ENCODE results near the gene QTRT2.

The QTRT2 gene

DNA sequence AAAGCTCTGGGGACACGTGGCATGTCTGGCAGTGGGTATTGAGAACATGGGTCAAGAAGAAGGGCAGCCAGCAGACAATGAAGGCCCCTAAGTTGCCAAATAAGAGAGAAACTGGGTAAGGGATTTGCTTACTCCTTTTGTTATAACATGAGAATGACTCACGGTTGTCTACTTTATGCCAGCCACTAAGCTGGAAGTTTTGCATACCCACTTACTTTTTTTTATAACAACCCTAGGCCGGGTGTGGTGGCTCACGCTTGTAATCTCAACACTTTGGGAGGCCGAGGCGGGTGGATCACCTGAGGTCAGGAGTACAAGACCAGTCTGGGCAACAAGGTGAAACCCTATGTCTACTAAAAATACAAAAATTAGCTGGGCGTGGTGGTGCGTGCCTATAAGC is 72.3 kb downstream of the QTRT2 start:
- Histone ChIP-seq H3K27ac (ENCODE audit: low read length) (no peak overlapping the region), H2AFZ (ENCODE audit: low read depth, low read length) (no peak overlapping the region), H3K4me2 (ENCODE audit: low read length) (no peak overlapping the region), H3K36me3 (replicated peaks; ENCODE audit: low read depth, low read length) (no peaks in the 10 kb centered on the region), H3K9me3 (ENCODE audit: insufficient read depth, low read length) (no peaks in the 10 kb centered on the region), H3K9ac (ENCODE audit: low read length) (no peak overlapping the region), H3K4me3 (ENCODE audit: low read length) (no peak overlapping the region), H3K27me3 (ENCODE audit: low read depth, low read length) (no peaks in the 10 kb centered on the region), H4K20me1 (ENCODE audit: insufficient read depth, low read length) (no peaks in the 10 kb centered on the region), H3K79me2 (ENCODE audit: low read length) (no peaks in the 10 kb centered on the region), H3K4me1 (ENCODE audit: low read length) (no peaks in the 10 kb centered on the region)
- TF ChIP-seq, protein P1, sequence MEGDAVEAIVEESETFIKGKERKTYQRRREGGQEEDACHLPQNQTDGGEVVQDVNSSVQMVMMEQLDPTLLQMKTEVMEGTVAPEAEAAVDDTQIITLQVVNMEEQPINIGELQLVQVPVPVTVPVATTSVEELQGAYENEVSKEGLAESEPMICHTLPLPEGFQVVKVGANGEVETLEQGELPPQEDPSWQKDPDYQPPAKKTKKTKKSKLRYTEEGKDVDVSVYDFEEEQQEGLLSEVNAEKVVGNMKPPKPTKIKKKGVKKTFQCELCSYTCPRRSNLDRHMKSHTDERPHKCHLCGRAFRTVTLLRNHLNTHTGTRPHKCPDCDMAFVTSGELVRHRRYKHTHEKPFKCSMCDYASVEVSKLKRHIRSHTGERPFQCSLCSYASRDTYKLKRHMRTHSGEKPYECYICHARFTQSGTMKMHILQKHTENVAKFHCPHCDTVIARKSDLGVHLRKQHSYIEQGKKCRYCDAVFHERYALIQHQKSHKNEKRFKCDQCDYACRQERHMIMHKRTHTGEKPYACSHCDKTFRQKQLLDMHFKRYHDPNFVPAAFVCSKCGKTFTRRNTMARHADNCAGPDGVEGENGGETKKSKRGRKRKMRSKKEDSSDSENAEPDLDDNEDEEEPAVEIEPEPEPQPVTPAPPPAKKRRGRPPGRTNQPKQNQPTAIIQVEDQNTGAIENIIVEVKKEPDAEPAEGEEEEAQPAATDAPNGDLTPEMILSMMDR (IDR thresholded peaks at IDR 0.05; ENCODE audit: low read depth, low read length), result no peak
- no peak for TF ChIP-seq EZH2phosphoT487 (IDR thresholded peaks at IDR 0.05; ENCODE audit: low read depth)

DNA sequence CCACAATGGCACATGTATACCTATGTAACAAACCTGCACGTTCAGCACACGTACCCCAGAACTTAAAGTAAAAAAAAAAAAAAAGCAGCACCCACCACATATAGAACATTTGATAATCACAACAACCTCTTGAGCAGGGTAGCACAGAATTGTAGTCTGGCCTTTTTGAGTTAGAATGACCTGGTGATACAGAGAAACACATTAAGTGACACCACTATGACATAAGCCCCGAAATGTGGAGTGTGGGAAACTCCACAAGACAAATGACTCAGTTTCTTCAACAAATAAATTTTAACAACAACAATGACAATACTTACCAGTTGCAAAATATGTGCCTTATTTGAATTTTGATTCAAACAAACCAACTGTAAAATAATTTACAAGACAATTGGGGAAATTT is 76.0 kb downstream of the QTRT2 start:
- H2AFZ ChIP-seq (ENCODE audit: low read depth, low read length), result no peak overlapping the region
- no peak overlapping the region for H3K9ac ChIP-seq (ENCODE audit: low read length)
- no peaks in the 10 kb centered on the region for H3K36me3 ChIP-seq (replicated peaks; ENCODE audit: low read depth, low read length)
- H3K27me3 ChIP-seq (ENCODE audit: low read depth, low read length), result no peaks in the 10 kb centered on the region
- no peaks in the 10 kb centered on the region for H4K20me1 ChIP-seq (ENCODE audit: insufficient read depth, low read length)
- H3K4me3 ChIP-seq (ENCODE audit: low read length), result no peak overlapping the region
- H3K79me2 ChIP-seq (ENCODE audit: low read length), result no peaks in the 10 kb centered on the region
- TF ChIP-seq, protein P1 (IDR thresholded peaks at IDR 0.05; ENCODE audit: low read depth, low read length), result no peak
- no peak for TF ChIP-seq EZH2phosphoT487 (IDR thresholded peaks at IDR 0.05; ENCODE audit: low read depth)
- H3K9me3 ChIP-seq (ENCODE audit: insufficient read depth, low read length), result no peaks in the 10 kb centered on the region
- no peak overlapping the region for H3K27ac ChIP-seq (ENCODE audit: low read length)
- H3K4me2 ChIP-seq (ENCODE audit: low read length), result no peak overlapping the region
- H3K4me1 ChIP-seq (ENCODE audit: low read length), result no peaks in the 10 kb centered on the region

DNA sequence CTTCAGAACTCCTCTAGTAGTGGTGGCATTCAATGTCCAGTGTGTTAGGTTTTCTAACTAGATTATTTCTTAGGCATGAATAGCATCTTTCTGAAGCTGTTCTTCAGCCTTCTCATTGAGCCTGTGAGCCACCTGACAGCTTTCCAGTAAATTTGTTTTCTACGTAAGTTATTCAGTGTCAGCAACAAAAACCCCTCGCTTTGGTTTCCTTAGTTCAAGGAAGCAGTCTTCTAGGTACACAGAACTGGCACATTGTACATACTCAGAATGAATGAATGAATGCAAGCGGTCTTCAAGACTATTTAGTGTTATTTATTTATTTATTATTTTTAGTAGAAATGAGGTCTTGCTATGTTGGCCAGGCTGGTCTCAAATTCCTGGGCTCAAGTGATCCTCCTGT is 77.4 kb downstream of the QTRT2 start:
- H3K79me2 ChIP-seq (ENCODE audit: low read length), result no peaks in the 10 kb centered on the region
- H3K27ac ChIP-seq (ENCODE audit: low read length), result no peak overlapping the region
- TF ChIP-seq, protein P1 (IDR thresholded peaks at IDR 0.05; ENCODE audit: low read depth, low read length), result no peak
- TF ChIP-seq EZH2phosphoT487 (IDR thresholded peaks at IDR 0.05; ENCODE audit: low read depth), result no peak
- no peak overlapping the region for H3K4me3 ChIP-seq (ENCODE audit: low read length)
- H4K20me1 ChIP-seq (ENCODE audit: insufficient read depth, low read length), result no peaks in the 10 kb centered on the region
- no peaks in the 10 kb centered on the region for H3K36me3 ChIP-seq (replicated peaks; ENCODE audit: low read depth, low read length)
- H3K4me2 ChIP-seq (ENCODE audit: low read length), result no peak overlapping the region
- no peak overlapping the region for H3K9ac ChIP-seq (ENCODE audit: low read length)
- no peaks in the 10 kb centered on the region for H3K4me1 ChIP-seq (ENCODE audit: low read length)
- no peaks in the 10 kb centered on the region for H3K27me3 ChIP-seq (ENCODE audit: low read depth, low read length)
- no peak overlapping the region for H2AFZ ChIP-seq (ENCODE audit: low read depth, low read length)
- H3K9me3 ChIP-seq (ENCODE audit: insufficient read depth, low read length), result no peaks in the 10 kb centered on the region

All from OCI-LY3 (cell line).